Subcutaneous adipose tissue (tissue), 4 donors: ENCODE measurements around the gene MYADM. TPM values are rescaled to one million over a fixed set of nuclear protein-coding genes. Genes with fewer than 3 reads are reported as not detected.

ENCODE experiments used
- CTCF ChIP-seq: fragments of 450-650 bp; IDR thresholded peaks from one replicate; pipeline ENCODE4 v1.5.1; 2016; ENCODE audit warnings: low read depth, mild to moderate bottlenecking, control low read depth, antibody characterized with exemption, moderate library complexity
- total RNA-seq, 4 donors: library from RNA; depleted of rRNA; stranded (reverse); fragments of >200 nt; gene quantifications; one replicate each; pipeline ENCODE4 v1.1.0, GENCODE V29; 2016

The MYADM gene
- total RNA-seq, 4 donors from 2014 or later, result 29.9 to 37.9 (median 34.7) TPM

DNA sequence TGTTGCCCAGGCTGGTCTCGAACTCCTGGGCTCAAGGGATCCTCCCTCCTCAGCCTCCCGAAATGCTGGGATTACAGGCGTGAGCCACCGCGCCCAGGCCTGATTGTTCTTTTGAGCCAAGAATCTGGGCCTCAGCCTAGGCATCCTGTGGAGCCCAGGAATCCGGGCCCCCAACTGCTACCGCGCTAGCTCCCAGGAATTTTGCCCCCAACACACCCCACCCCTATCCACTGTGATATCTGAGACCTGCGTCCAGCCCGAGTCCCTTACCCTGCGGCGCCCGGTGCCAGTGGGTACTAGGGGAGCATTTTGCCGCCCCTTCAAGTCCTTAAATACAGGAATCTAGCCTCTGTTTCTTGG lies 838 bp upstream of the MYADM start:
- TF ChIP-seq CTCF, result no peak

DNA sequence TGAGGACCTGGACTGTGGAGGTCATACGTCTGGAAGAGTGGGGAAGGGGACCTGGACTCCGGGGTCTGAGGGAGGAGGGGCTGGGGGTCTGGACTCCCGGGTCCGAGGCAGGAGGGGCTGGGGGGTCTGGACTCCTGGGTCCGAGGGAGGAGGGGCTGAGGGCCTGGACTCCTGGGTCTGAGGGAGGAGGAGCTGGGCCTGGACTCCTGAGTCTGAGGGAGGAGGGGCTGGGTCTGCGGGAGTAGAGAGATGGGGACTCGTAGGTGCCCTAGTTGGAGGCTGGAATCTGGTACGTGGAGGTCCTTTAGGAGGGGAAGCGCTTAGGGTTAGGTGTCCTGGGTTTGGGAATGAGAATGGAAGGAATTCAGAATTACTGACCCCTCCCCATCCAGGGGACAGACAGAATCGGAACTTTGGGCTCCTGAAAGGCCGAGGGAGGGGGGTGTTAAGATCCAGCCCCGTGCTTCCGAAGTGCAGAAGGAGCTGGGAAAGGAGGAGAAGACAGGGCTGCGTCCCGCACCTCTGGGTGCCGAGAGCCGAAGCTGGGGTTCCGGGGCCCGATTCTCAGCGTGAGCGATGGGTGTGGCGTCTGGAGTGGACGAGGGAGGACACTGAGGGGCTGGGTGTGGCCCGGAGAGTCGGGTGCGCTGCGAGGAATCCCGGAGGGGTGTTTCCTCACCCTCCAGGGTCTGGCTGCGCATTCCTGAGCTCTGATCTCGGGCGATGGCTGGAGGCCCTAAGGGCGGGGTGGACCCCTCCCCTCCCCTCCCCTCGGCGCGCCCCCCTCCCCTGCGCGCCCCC lies 608 bp downstream of the MYADM start:
- TF ChIP-seq CTCF, result no peak

DNA sequence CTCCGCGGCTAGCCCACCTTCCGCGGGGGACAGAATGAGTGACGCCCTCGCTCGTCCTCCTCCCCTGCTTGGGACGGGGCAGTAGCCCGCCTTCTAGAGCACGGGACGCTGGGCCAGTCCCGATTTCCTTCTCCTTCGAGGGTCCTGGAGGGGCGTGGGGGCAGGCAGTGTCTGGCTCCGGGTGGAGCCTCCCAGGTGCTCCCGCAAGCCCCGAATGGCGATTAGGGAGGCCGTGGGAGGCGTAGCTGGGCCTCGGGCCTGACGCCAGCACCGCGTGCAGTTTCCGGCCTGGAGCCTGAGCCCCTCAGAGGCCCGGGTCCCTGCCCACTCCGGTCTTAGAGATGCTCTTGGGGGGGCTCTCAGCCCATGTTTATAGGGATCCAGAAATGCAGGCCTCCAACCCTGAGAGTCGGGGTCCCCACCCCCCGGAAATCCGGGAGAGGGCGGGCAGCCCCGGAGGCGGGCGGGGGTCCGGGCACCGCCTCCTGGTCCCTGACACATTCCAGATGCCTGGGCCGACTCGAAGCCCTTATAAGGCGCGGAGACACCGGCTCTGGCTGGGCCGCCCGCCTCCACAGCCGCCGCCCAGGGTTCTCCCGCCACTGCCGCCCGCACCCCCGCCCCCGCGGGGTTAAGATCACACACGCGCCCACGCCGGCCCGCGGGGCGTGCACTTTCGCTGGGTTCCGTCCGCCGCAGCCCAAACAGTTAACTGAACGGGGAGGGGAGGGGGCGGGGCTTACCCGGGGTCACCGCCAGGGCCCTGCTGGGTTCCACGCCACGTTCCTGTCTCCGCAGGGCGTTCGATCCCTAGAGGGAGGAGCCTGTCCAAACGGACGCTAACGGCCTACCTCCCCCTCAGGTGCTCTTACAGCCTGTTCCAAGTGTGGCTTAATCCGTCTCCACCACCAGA lies 1.5 kb downstream of the MYADM start:
- TF ChIP-seq CTCF, result no peak

GRCh38 chr19:53870485-53870844 lies 2.8 kb downstream of the MYADM start:
- TF ChIP-seq CTCF, result no peak

GRCh38 chr19:53871454-53871853 lies 3.8 kb downstream of the MYADM start:
- TF ChIP-seq CTCF, result no peak

DNA sequence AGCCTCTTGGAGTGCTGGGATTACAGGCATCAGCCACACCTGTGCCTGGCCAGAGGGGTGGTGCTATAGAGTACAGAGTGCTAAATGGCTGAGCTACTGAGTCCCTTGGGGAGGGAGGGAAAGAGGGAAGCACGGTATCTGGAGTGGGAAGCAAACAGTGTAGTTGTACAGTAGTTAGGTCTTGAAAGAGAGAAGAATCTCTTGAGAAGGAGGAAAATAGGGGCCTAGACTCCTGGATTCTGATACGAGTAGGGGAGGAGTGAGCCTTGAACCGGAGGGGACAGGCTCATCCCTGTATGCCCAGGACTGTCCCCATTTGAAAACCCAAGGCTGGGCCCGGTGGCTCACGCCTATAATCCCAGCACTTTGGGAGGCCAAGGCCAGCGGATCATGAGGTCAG lies 5.1 kb downstream of the MYADM start:
- no peak for TF ChIP-seq CTCF
